Vagina (tissue), 2 donors: ENCODE data around the gene CENPC. TPM values are rescaled to one million over a fixed set of nuclear protein-coding genes. Genes with fewer than 3 reads are reported as not detected.
"Not testable (repeated sequence)": the region's sequence is repeated elsewhere in the genome, so short reads cannot be mapped to it uniquely, and the experiment has no call there.

Source experiments
- DNase-seq, 2 donors: peaks; one replicate each; pipeline ENCODE4 v3.0.0-alpha.2; 2017; ENCODE audit errors: extremely low spot score in 2 of 2
- H3K27ac ChIP-seq: fragments of 200-600 bp; sonication (generic); one replicate; pipeline ENCODE4 v1.5.1; 2019
- H3K27me3 ChIP-seq: fragments of 200-600 bp; sonication (generic); one replicate; pipeline ENCODE4 v1.5.1; 2019
- H3K36me3 ChIP-seq, 2 donors: fragments of 200-600 bp; sonication (generic); one replicate each; pipeline ENCODE4 v1.5.1; 2017 to 2019
- H3K4me1 ChIP-seq: fragments of 200-600 bp; sonication (generic); one replicate; pipeline ENCODE4 v1.5.1; 2019
- H3K4me3 ChIP-seq, 2 donors: fragments of 200-600 bp; sonication (generic); 1 replicate in 1 of 2; 2 replicates in 1 of 2; pipeline ENCODE4 v1.5.1; 2016 to 2019
- H3K9me3 ChIP-seq: fragments of 200-600 bp; sonication (generic); one replicate; pipeline ENCODE4 v1.5.1; 2019
- CTCF ChIP-seq, 3 experiments: fragments of 450-650 bp in 2 of 3; fragments of 200-600 bp in 1 of 3; sonication (generic) in 1 of 3; IDR thresholded peaks; one replicate each; pipeline ENCODE4 v1.5.1; 2017 to 2019; ENCODE audit warnings: antibody characterized with exemption in 3 of 3, mild to moderate bottlenecking in 2 of 3, moderate library complexity in 2 of 3
- POLR2A ChIP-seq, 2 donors: fragments of 450-650 bp; IDR thresholded peaks; one replicate each; pipeline ENCODE4 v1.6.1; 2017; ENCODE audit warnings: antibody characterized with exemption in 2 of 2, mild to moderate bottlenecking in 2 of 2, moderate library complexity in 2 of 2
- POLR2AphosphoS5 ChIP-seq, 2 donors: sonication (generic); formaldehyde crosslinking; IDR thresholded peaks; one replicate each; pipeline ENCODE4 v1.9.0; 2017; ENCODE audit warnings: antibody characterized with exemption in 2 of 2, mild to moderate bottlenecking in 2 of 2, low read depth in 1 of 2; ENCODE audit not compliant: insufficient read depth in 1 of 2
- intact Hi-C: fragments of 100-400 bp; cut with DNase I; formaldehyde crosslinking; loops from one replicate; pipeline ENCODE4 v1.15.1; 2023
- total RNA-seq: library from RNA; depleted of rRNA; stranded (reverse); fragments of >200 nt; gene quantifications from one replicate; pipeline ENCODE4 v1.2.3, GENCODE V29; 2016

The CENPC gene
- total RNA-seq, 1 donor from 2014 or later: 24.6 TPM

- H3K4me3 ChIP-seq: no peak overlapping the region
- intact Hi-C loops: no loop called here
- H3K4me1 ChIP-seq: no peaks in the 10 kb centered on the region
- TF ChIP-seq CTCF (IDR thresholded peaks at IDR 0.05): no peak
- TF ChIP-seq POLR2AphosphoS5 (IDR thresholded peaks at IDR 0.05; ENCODE audit: insufficient read depth in 1 of 2, low read depth in 1 of 2): no peak
- TF ChIP-seq POLR2A (IDR thresholded peaks at IDR 0.05): no peak
- no peaks in the 10 kb centered on the region for H3K27me3 ChIP-seq
- no peaks in the 10 kb centered on the region for H3K36me3 ChIP-seq
- no peak for DNase-seq
- H3K9me3 ChIP-seq: no peaks in the 10 kb centered on the region
- H3K27ac ChIP-seq: no peak overlapping the region
Measured at GRCh38 chr4:67459164-67459563, 86.1 kb downstream of the CENPC start.

GRCh38 chr4:67456577-67457196 lies 88.6 kb downstream of the CENPC start:
- Histone ChIP-seq H3K9me3 (no peaks in the 10 kb centered on the region), H3K36me3 (no peaks in the 10 kb centered on the region), H3K4me3 (no peak overlapping the region), H3K4me1 (no peaks in the 10 kb centered on the region), H3K27ac (no peak overlapping the region), H3K27me3 (no peaks in the 10 kb centered on the region)
- TF ChIP-seq CTCF (IDR thresholded peaks at IDR 0.05) (no peak), POLR2AphosphoS5 (IDR thresholded peaks at IDR 0.05; ENCODE audit: insufficient read depth in 1 of 2, low read depth in 1 of 2) (no peak), POLR2A (IDR thresholded peaks at IDR 0.05) (no peak)
- intact Hi-C loops: no loop called here
- DNase-seq: no peak

GRCh38 chr4:67452846-67453205 lies 92.5 kb downstream of the CENPC start:
- H3K27me3 ChIP-seq, H3K36me3 ChIP-seq, H3K4me3 ChIP-seq, H3K4me1 ChIP-seq, DNase-seq, intact Hi-C loops, H3K27ac ChIP-seq, H3K9me3 ChIP-seq: not testable (repeated sequence)

- Histone ChIP-seq H3K4me3 (no peak overlapping the region), H3K36me3 (no peaks in the 10 kb centered on the region), H3K9me3 (no peaks in the 10 kb centered on the region), H3K4me1 (no peaks in the 10 kb centered on the region), H3K27ac (no peak overlapping the region), H3K27me3 (no peaks in the 10 kb centered on the region)
- DNase-seq: no peak
- intact Hi-C loops: no loop called here
- TF ChIP-seq POLR2A (IDR thresholded peaks at IDR 0.05) (no peak), POLR2AphosphoS5 (IDR thresholded peaks at IDR 0.05; ENCODE audit: insufficient read depth in 1 of 2, low read depth in 1 of 2) (no peak), CTCF (IDR thresholded peaks at IDR 0.05) (no peak)
Measured at GRCh38 chr4:67452100-67452845, 93.0 kb downstream of the CENPC start.

- no peak for TF ChIP-seq POLR2AphosphoS5 (IDR thresholded peaks at IDR 0.05; ENCODE audit: insufficient read depth in 1 of 2, low read depth in 1 of 2)
- no peak for TF ChIP-seq CTCF (IDR thresholded peaks at IDR 0.05)
- no peak for TF ChIP-seq POLR2A (IDR thresholded peaks at IDR 0.05)
- Histone ChIP-seq H3K36me3 (no peaks in the 10 kb centered on the region), H3K27ac (no peak overlapping the region), H3K4me1 (no peaks in the 10 kb centered on the region), H3K27me3 (no peaks in the 10 kb centered on the region), H3K9me3 (no peaks in the 10 kb centered on the region), H3K4me3 (no peak overlapping the region)
- no peak for DNase-seq
- intact Hi-C loops: no loop called here
Measured at GRCh38 chr4:67451464-67451863, 93.8 kb downstream of the CENPC start.
